ENCODE results near the gene ADAMTS17.

- TF ChIP-seq USF2 (IDR thresholded peaks at IDR 0.05) (no peak), CTCF (IDR thresholded peaks at IDR 0.05) (no peak), EP300 (IDR thresholded peaks at IDR 0.05) (no peak), SMC3 (IDR thresholded peaks at IDR 0.05) (no peak), MAX (IDR thresholded peaks at IDR 0.05) (no peak), JUN (IDR thresholded peaks at IDR 0.05) (no peak), PBX3 (IDR thresholded peaks at IDR 0.05) (no peak), HMGXB4 (CRISPR knock-in tag; IDR thresholded peaks at IDR 0.05; ENCODE audit: borderline replicate concordance) (no peak), PHF8 (IDR thresholded peaks at IDR 0.05; ENCODE audit: borderline replicate concordance, low read depth) (no peak), POLR2A (IDR thresholded peaks at IDR 0.05; ENCODE audit: low read length) (no peak), REST (IDR thresholded peaks at IDR 0.05) (no peak), FOXS1 (CRISPR knock-in tag; IDR thresholded peaks at IDR 0.05) (no peak), MAFK (IDR thresholded peaks at IDR 0.05; ENCODE audit: partially characterized antibody) (no peak)
These were observed 84.7 kb downstream of the ADAMTS17 start for GRCh38 chr15:100256970-100257650.

Data from A549 (cell line).